ENCODE measurements around the gene S1PR3. TPM values are rescaled to one million over a fixed set of nuclear protein-coding genes. Genes with fewer than 3 reads are reported as not detected.

The S1PR3 gene
- total and polyA plus RNA-seq, 9 donors = 14.7 to 54.7 (median 34.6) TPM

DNA sequence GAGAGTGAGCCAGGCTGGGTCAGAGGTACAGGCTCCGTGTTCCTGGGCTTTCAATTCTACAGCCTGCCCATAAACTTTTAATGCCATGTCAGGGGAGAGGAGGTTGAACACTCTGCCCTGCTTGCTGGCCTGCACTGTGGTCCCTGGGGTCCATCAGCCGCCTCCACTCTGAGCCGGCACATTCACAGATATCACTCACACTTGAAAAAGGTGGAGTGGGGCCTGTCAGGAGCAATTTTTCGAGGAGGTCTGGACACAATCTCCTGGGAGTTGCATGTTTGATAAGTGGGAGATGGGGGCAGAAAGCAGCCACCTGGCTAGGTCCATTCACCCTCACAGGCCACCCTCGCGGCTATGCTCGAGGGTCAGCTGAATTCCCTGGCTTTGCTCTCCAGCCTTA, 22.9 kb downstream of the S1PR3 start:
- Histone ChIP-seq H3K9me3 (replicated peaks; ENCODE audit: control insufficient read depth, low read depth, low read length) (peaks cover 1% of the 10 kb centered on the region), H3K27ac (ENCODE audit: low read length) (no peak overlapping the region), H3K4me1 (ENCODE audit: control insufficient read depth, insufficient read depth, low read length) (no peaks in the 10 kb centered on the region), H3K36me3 (ENCODE audit: control insufficient read depth, insufficient read depth, low read length) (no peaks in the 10 kb centered on the region), H3K4me3 (ENCODE audit: low read length) (no peak overlapping the region), H3K27me3 (ENCODE audit: control insufficient read depth, insufficient read depth, low read length) (no peaks in the 10 kb centered on the region)
- DNase-seq = no peak
- WGBS (ENCODE audit: insufficient coverage) = 96% methylated on average over 3 of the region's 7 CpGs

GRCh38 chr9:89015336-89015735, 24.1 kb downstream of the S1PR3 start:
- Histone ChIP-seq H3K4me3 (ENCODE audit: low read length) (no peak overlapping the region), H3K36me3 (ENCODE audit: control insufficient read depth, insufficient read depth, low read length) (no peaks in the 10 kb centered on the region), H3K27ac (ENCODE audit: low read length) (no peak overlapping the region), H3K9me3 (replicated peaks; ENCODE audit: control insufficient read depth, low read depth, low read length) (peaks cover 2% of the 10 kb centered on the region), H3K4me1 (ENCODE audit: control insufficient read depth, insufficient read depth, low read length) (no peaks in the 10 kb centered on the region), H3K27me3 (ENCODE audit: control insufficient read depth, insufficient read depth, low read length) (no peaks in the 10 kb centered on the region)
- no peak for DNase-seq
- no CpG with 5 or more reads among the region's 2 CpGs for WGBS (ENCODE audit: insufficient coverage)

- H3K27ac ChIP-seq (ENCODE audit: low read length) = no peak overlapping the region
Observed at GRCh38 chr9:89020754-89021153, 29.5 kb downstream of the S1PR3 start.

GRCh38 chr9:89021154-89021803, 30.0 kb downstream of the S1PR3 start:
- Histone ChIP-seq H3K4me1 (ENCODE audit: control insufficient read depth, insufficient read depth, low read length) (peaks cover 9% of the 10 kb centered on the region), H3K4me3 (ENCODE audit: low read length) (no peak overlapping the region), H3K27ac (ENCODE audit: low read length) (no peak overlapping the region), H3K9me3 (replicated peaks; ENCODE audit: control insufficient read depth, low read depth, low read length) (peaks cover 2% of the 10 kb centered on the region), H3K27me3 (ENCODE audit: control insufficient read depth, insufficient read depth, low read length) (no peaks in the 10 kb centered on the region), H3K36me3 (ENCODE audit: control insufficient read depth, insufficient read depth, low read length) (no peaks in the 10 kb centered on the region)
- no peak for DNase-seq
- 86% methylated on average over 3 of the region's 8 CpGs for WGBS (ENCODE audit: insufficient coverage)

More at GRCh38 chr9:89020754-89021153, 29.5 kb downstream of the S1PR3 start:
- DNase-seq = no peak
- Histone ChIP-seq H3K4me1 (ENCODE audit: control insufficient read depth, insufficient read depth, low read length) (peaks cover 9% of the 10 kb centered on the region), H3K9me3 (replicated peaks; ENCODE audit: control insufficient read depth, low read depth, low read length) (peaks cover 2% of the 10 kb centered on the region), H3K36me3 (ENCODE audit: control insufficient read depth, insufficient read depth, low read length) (no peaks in the 10 kb centered on the region), H3K4me3 (ENCODE audit: low read length) (no peak overlapping the region), H3K27me3 (ENCODE audit: control insufficient read depth, insufficient read depth, low read length) (no peaks in the 10 kb centered on the region)
- WGBS (ENCODE audit: insufficient coverage) = 100% methylated on average over 4 of the region's 4 CpGs

- WGBS (ENCODE audit: insufficient coverage) = 80% methylated on average over 3 of the region's 15 CpGs
- peak; percentile 69 for DNase-seq
- Histone ChIP-seq H3K27ac (ENCODE audit: low read length) (peak overlapping the region; percentile 20), H3K36me3 (ENCODE audit: control insufficient read depth, insufficient read depth, low read length) (no peaks in the 10 kb centered on the region), H3K27me3 (ENCODE audit: control insufficient read depth, insufficient read depth, low read length) (no peaks in the 10 kb centered on the region), H3K4me1 (ENCODE audit: control insufficient read depth, insufficient read depth, low read length) (peaks cover 9% of the 10 kb centered on the region), H3K4me3 (ENCODE audit: low read length) (no peak overlapping the region), H3K9me3 (replicated peaks; ENCODE audit: control insufficient read depth, low read depth, low read length) (peaks cover 2% of the 10 kb centered on the region)
Observed at GRCh38 chr9:89022001-89022759, 30.9 kb downstream of the S1PR3 start.

DNA sequence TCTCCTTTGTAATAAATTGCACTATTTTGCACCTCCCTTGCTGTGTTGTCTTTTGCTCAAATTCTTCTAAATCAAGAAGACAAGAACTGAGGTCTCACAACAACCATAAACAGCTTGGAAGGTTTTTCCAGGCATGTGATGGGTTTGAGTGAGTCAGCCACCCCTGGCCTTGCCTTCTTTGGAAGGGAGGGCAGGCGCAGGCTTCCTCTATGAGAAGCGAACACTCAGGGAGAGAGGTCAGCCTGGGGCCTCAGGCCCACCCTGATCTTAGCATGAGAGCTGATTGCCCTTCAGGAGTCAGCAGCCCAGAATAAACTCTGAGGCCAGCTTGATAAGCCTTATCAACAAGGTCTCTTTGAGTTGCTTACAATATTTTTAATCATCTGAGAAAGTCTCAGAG, 31.6 kb downstream of the S1PR3 start:
- Histone ChIP-seq H3K4me1 (ENCODE audit: control insufficient read depth, insufficient read depth, low read length) (peaks cover 9% of the 10 kb centered on the region), H3K4me3 (ENCODE audit: low read length) (no peak overlapping the region), H3K36me3 (ENCODE audit: control insufficient read depth, insufficient read depth, low read length) (no peaks in the 10 kb centered on the region), H3K27ac (ENCODE audit: low read length) (no peak overlapping the region), H3K27me3 (ENCODE audit: control insufficient read depth, insufficient read depth, low read length) (no peaks in the 10 kb centered on the region), H3K9me3 (replicated peaks; ENCODE audit: control insufficient read depth, low read depth, low read length) (peaks cover 2% of the 10 kb centered on the region)
- DNase-seq = peak; percentile 75
- 40% methylated on average over 1 of the region's 2 CpGs for WGBS (ENCODE audit: insufficient coverage)

GRCh38 chr9:89023740-89024139, 32.5 kb downstream of the S1PR3 start:
- H3K4me3 ChIP-seq (ENCODE audit: low read length) = no peak overlapping the region
- H3K27ac ChIP-seq (ENCODE audit: low read length) = no peak overlapping the region
- no CpG with 5 or more reads among the region's 3 CpGs for WGBS (ENCODE audit: insufficient coverage)
- H3K27me3 ChIP-seq (ENCODE audit: control insufficient read depth, insufficient read depth, low read length) = no peaks in the 10 kb centered on the region
- peaks cover 2% of the 10 kb centered on the region for H3K9me3 ChIP-seq (replicated peaks; ENCODE audit: control insufficient read depth, low read depth, low read length)
- DNase-seq = no peak
- peaks cover 9% of the 10 kb centered on the region for H3K4me1 ChIP-seq (ENCODE audit: control insufficient read depth, insufficient read depth, low read length)
- no peaks in the 10 kb centered on the region for H3K36me3 ChIP-seq (ENCODE audit: control insufficient read depth, insufficient read depth, low read length)

DNA sequence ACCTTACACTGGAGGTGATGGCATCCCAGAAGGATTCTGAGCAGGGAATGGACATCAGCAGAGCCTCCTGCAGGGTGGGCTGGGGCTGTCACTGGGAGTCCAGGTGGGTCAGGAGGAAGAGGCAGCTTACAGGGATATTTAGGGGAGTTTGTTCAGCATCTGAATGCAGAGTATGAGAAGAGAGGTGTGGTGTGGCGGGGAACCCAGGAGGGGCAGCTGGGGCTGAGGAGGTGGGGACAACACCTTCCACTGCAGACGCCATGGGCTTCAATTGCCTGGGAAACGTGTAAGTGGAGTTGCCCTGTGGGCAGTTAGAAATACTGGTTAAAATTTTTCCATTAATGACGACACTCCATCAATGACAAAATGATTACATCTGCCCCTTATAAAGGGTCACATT, 33.5 kb downstream of the S1PR3 start:
- H3K36me3 ChIP-seq (ENCODE audit: control insufficient read depth, insufficient read depth, low read length) = no peaks in the 10 kb centered on the region
- peaks cover 9% of the 10 kb centered on the region for H3K4me1 ChIP-seq (ENCODE audit: control insufficient read depth, insufficient read depth, low read length)
- peaks cover 3% of the 10 kb centered on the region for H3K9me3 ChIP-seq (replicated peaks; ENCODE audit: control insufficient read depth, low read depth, low read length)
- no CpG with 5 or more reads among the region's 4 CpGs for WGBS (ENCODE audit: insufficient coverage)
- H3K27ac ChIP-seq (ENCODE audit: low read length) = no peak overlapping the region
- H3K27me3 ChIP-seq (ENCODE audit: control insufficient read depth, insufficient read depth, low read length) = no peaks in the 10 kb centered on the region
- no peak overlapping the region for H3K4me3 ChIP-seq (ENCODE audit: low read length)
- no peak for DNase-seq

DNA sequence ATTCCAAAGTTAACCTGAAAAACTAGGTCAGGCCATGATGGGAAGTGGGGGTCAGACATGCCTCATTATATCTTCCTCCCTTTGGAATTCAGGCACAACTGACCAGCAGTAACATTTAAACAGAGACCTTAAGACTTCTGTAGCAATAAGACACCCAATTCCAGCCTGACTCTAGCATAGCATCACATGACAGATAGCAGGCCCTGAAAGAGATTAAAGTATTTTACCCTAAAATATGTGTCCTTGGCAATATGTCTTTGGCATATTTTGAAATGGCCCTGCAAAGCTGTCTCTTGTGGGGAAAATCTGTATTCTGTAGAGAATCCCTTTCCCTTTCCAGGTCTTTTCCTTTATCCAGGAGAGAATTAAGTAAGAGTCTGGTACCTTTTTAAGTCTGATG, 34.3 kb downstream of the S1PR3 start:
- no peak for DNase-seq
- no peaks in the 10 kb centered on the region for H3K36me3 ChIP-seq (ENCODE audit: control insufficient read depth, insufficient read depth, low read length)
- no peak overlapping the region for H3K27ac ChIP-seq (ENCODE audit: low read length)
- H3K4me1 ChIP-seq (ENCODE audit: control insufficient read depth, insufficient read depth, low read length) = peaks cover 9% of the 10 kb centered on the region
- H3K9me3 ChIP-seq (replicated peaks; ENCODE audit: control insufficient read depth, low read depth, low read length) = peaks cover 3% of the 10 kb centered on the region
- H3K4me3 ChIP-seq (ENCODE audit: low read length) = no peak overlapping the region
- no peaks in the 10 kb centered on the region for H3K27me3 ChIP-seq (ENCODE audit: control insufficient read depth, insufficient read depth, low read length)

DNA sequence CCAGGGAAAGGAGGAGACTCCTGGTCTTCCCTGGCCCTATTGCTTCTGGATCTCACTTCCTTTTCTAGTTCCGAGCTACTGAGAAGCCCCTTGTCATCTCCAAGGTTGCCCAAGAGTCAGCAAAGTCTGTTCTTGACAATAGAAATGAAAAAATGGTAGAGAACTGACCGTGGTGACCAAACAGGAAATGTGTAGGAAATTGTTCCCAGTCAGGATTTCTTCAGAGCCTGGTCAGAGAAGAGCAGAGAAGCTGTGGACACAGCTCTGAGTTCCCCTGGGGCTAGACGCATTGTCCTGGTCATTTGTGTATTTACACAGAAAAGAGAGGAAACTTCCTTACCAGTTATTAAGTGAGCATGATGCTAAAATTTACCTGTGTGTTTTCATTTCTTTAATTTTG, 35.6 kb downstream of the S1PR3 start:
- WGBS (ENCODE audit: insufficient coverage) = 27% methylated on average over 1 of the region's 3 CpGs
- H3K27ac ChIP-seq (ENCODE audit: low read length) = no peak overlapping the region

More for the DNA sequence above, 35.6 kb downstream of the S1PR3 start:
- Histone ChIP-seq H3K9me3 (replicated peaks; ENCODE audit: control insufficient read depth, low read depth, low read length) (peaks cover 3% of the 10 kb centered on the region), H3K4me3 (ENCODE audit: low read length) (no peak overlapping the region), H3K36me3 (ENCODE audit: control insufficient read depth, insufficient read depth, low read length) (no peaks in the 10 kb centered on the region), H3K27me3 (ENCODE audit: control insufficient read depth, insufficient read depth, low read length) (no peaks in the 10 kb centered on the region), H3K4me1 (ENCODE audit: control insufficient read depth, insufficient read depth, low read length) (peaks cover 4% of the 10 kb centered on the region)
- DNase-seq = peak; percentile 41

All from muscle of leg (tissue), 11 donors.